Naive thymus-derived CD4-positive, alpha-beta T cell (primary cell): ENCODE results near the gene FAM120B. TPM values are rescaled to one million over a fixed set of nuclear protein-coding genes. Genes with fewer than 3 reads are reported as not detected.
A peak's percentile ranks its signal among the peaks of the same experiment; 100 is the strongest.

Source experiments
- ATAC-seq: fragments of 150-1000 bp; cut with Tn5 transposase; 2 replicates; pipeline ENCODE4 v1.10.0; 2021; ENCODE audit warnings: mild to moderate bottlenecking, moderate library complexity
- CTCF ChIA-PET: fragments of 350-600 bp; sonication (Branson Sonifier 250); formaldehyde crosslinking; loops from one replicate; lab custom pipeline; 2021; ENCODE audit warnings: antibody characterized with exemption; lab: Charles Lee
- POLR2A ChIA-PET: fragments of 350-600 bp; sonication (Branson Sonifier 250); formaldehyde crosslinking; loops from one replicate; lab custom pipeline; 2021; ENCODE audit warnings: antibody characterized with exemption, inconsistent platforms; lab: Charles Lee
- DNase-seq, 9 donors: peaks; one replicate each; pipeline versions ENCODE4 v3.0.0 to v3.0.0-alpha.2; 2020 to 2022; ENCODE audit warnings: mixed read lengths in 1 of 9
- H3K27ac ChIP-seq: one replicate; pipeline ENCODE4 v1.7.0; 2013; ENCODE audit warnings: mild to moderate bottlenecking, low read depth, low read length, moderate library complexity
- H3K27me3 ChIP-seq, 2 donors: one replicate each; pipeline ENCODE4 v1.7.0; 2013; ENCODE audit warnings: low read length in 2 of 2, mild to moderate bottlenecking in 2 of 2, moderate library complexity in 2 of 2; ENCODE audit not compliant: control insufficient read depth in 2 of 2, insufficient read depth in 2 of 2
- H3K36me3 ChIP-seq, 3 experiments: 1 replicate in 2 of 3; 2 replicates in 1 of 3; pipeline ENCODE4 v1.7.0; 2013; ENCODE audit warnings: low read length in 3 of 3, mild to moderate bottlenecking in 3 of 3, moderate library complexity in 1 of 3; ENCODE audit not compliant: insufficient read depth in 3 of 3, control insufficient read depth in 2 of 3
- H3K4me1 ChIP-seq, 2 donors: one replicate each; pipeline ENCODE4 v1.7.0; 2013; ENCODE audit warnings: low read length in 2 of 2, mild to moderate bottlenecking in 2 of 2, moderate library complexity in 1 of 2; ENCODE audit not compliant: control insufficient read depth in 2 of 2, insufficient read depth in 2 of 2
- H3K4me3 ChIP-seq: 2 replicates; pipeline ENCODE4 v1.7.0; 2013; ENCODE audit warnings: mild to moderate bottlenecking, low read length
- H3K9me3 ChIP-seq, 3 experiments: 1 replicate in 2 of 3; 2 replicates in 1 of 3; pipeline ENCODE4 v1.7.0; 2013; ENCODE audit warnings: low read length in 3 of 3; ENCODE audit not compliant: control insufficient read depth in 2 of 3
- H3K27ac Mint-ChIP-seq, 9 donors: one replicate each; pipeline ENCODE4 v1.8.0; 2020 to 2022; ENCODE audit warnings: mixed read lengths in 9 of 9, mild to moderate bottlenecking in 8 of 9, moderate library complexity in 5 of 9, inconsistent platforms in 2 of 9
- H3K27me3 Mint-ChIP-seq, 5 donors: one replicate each; pipeline ENCODE4 v1.8.0; 2021 to 2022; ENCODE audit warnings: mixed read lengths in 5 of 5, mild to moderate bottlenecking in 1 of 5
- H3K36me3 Mint-ChIP-seq, 5 donors: one replicate each; pipeline ENCODE4 v1.8.0; 2020 to 2022; ENCODE audit warnings: mixed read lengths in 5 of 5, mild to moderate bottlenecking in 3 of 5, inconsistent platforms in 1 of 5
- H3K4me1 Mint-ChIP-seq, 7 donors: one replicate each; pipeline ENCODE4 v1.8.0; 2020 to 2022; ENCODE audit warnings: mixed read lengths in 7 of 7, mild to moderate bottlenecking in 3 of 7, inconsistent platforms in 1 of 7
- H3K4me3 Mint-ChIP-seq, 10 donors: one replicate each; pipeline ENCODE4 v1.8.0; 2020 to 2022; ENCODE audit warnings: mild to moderate bottlenecking in 10 of 10, mixed read lengths in 10 of 10, moderate library complexity in 6 of 10, inconsistent platforms in 2 of 10
- H3K9me3 Mint-ChIP-seq, 11 donors: one replicate each; pipeline ENCODE4 v1.8.0; 2020 to 2022; ENCODE audit warnings: mixed read lengths in 11 of 11, mild to moderate bottlenecking in 4 of 11, inconsistent platforms in 1 of 11, moderate library complexity in 1 of 11
- intact Hi-C, 2 donors: fragments of 100-400 bp; cut with micrococcal nuclease; formaldehyde crosslinking; loops; one replicate each; pipeline ENCODE4 v1.15.1; 2023
- polyA plus RNA-seq, 2 donors: library from polyadenylated mRNA; unstranded; fragments of 300-500 nt; fragmentation: Illumina TruSeq; gene quantifications; one replicate each; pipeline ENCODE4 v1.2.3, GENCODE V29; 2021
- total RNA-seq, 6 experiments: library from RNA in 5 of 6; stranded (reverse) in 5 of 6; gene quantifications; 1 replicate in 5 of 6; 2 replicates in 1 of 6; pipeline ENCODE4 v1.2.3 and lab custom pipeline; 2021 to 2026

The FAM120B gene
- total and polyA plus RNA-seq, 7 experiments from 2014 or later, result 27.2 to 53.4 (median 35.5) TPM

DNA sequence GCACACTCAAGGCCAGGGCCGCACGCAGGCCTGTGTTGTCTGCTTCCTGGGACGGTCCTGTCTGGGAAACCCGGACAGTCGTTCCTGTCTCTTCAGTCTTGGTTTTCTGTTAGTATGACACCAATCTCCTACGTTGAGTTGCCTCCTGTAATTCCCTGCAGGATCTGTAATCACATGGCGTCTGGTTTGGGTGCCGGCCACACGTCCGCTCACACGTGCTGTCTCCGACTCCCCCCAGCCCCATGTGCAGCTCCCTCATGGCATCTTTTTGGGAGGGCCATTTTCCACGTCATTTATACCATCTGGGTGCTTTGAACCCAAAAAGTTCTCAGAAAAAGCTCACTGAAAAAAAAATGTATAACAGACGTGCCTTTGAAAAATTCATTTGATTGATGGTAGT lies 38.9 kb upstream of the FAM120B start:
- H3K27ac Mint-ChIP-seq, result no peak overlapping the region
- Histone ChIP-seq H3K27me3 (no peaks in the 10 kb centered on the region), H3K9me3 (no peaks in the 10 kb centered on the region), H3K4me1 (peaks cover 12 to 17% of the 10 kb centered on the region in 2 donors), H3K4me3 (no peak overlapping the region), H3K27ac (no peak overlapping the region), H3K36me3 (no peaks in the 10 kb centered on the region)
- peaks cover 0 to 10% (median 3%) of the 10 kb centered on the region in 11 donors for H3K9me3 Mint-ChIP-seq
- POLR2A ChIA-PET, result interaction anchor here (0.7 kb wide), 1 partner anchor 232 kb away, joined by 3 read pairs; no protein-coding TSS in a partner anchor
- peaks cover 0 to 5% (median 0%) of the 10 kb centered on the region in 5 donors for H3K36me3 Mint-ChIP-seq
- CTCF ChIA-PET, result no interaction called here
- ATAC-seq (no peak), DNase-seq (no peak)
- no peak overlapping the region for H3K4me3 Mint-ChIP-seq
- intact Hi-C loops, result no loop called here
- peaks cover 13 to 25% (median 19%) of the 10 kb centered on the region in 7 donors for H3K4me1 Mint-ChIP-seq
- H3K27me3 Mint-ChIP-seq, result peaks cover 0 to 56% (median 5%) of the 10 kb centered on the region in 5 donors

DNA sequence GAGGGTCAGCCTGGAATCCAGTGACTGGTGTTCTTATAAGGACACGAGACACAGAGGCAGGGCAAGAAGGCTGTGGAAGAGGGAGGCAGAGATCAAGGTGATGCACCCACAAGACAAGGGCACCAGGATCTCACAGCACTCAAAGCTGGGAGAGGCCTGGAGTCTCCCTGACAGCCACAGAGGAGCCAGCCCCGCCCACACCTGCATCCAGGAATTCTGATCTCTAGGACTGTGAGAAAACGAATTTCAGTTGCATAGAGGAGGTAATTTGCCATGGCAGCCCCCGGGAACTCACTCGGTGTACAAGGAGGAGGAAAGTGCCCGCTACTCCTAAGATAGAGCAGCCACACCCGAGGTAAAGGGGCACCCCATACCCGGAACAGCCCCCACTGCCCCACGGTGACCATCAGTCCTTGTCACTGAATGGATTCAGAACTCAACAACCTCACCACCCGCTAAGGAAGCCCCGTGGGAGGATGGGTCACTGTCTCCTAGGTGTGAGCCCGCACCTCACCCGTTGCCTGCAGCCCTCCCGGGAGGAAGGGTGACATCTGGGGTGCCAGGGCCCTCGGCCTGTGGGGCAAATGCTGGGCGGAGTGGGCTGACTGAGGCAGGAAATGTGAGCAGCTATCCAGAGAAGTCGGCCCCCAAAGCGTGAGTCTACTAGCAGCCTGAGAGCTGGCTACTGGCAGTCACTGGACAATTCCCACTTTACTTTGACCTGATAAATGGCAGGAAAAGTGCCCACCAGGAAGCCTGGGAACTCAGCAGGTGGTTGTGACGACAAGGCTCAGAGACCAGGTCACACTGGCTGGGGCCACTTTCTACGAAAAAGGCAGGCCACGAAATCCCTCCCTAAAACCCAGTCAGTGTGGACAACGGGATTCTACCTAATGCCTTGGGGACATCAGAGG lies 38.1 kb upstream of the FAM120B start:
- Histone ChIP-seq H3K27me3 (no peaks in the 10 kb centered on the region), H3K4me1 (peaks cover 14 to 21% of the 10 kb centered on the region in 2 donors), H3K9me3 (no peaks in the 10 kb centered on the region), H3K36me3 (no peaks in the 10 kb centered on the region), H3K4me3 (no peak overlapping the region), H3K27ac (no peak overlapping the region)
- ChIA-PET CTCF (interaction anchor here (1.2 kb wide), 1 partner anchor 23 kb away, joined by 3 read pairs; the partner anchor contains the start of gene DLL1), POLR2A (interaction anchor here (0.7 kb wide), 1 partner anchor 233 kb away, joined by 3 read pairs; no protein-coding TSS in a partner anchor)
- peaks cover 0 to 11% (median 3%) of the 10 kb centered on the region in 11 donors for H3K9me3 Mint-ChIP-seq
- DNase-seq (no peak), ATAC-seq (no peak)
- H3K4me1 Mint-ChIP-seq, result peaks cover 13 to 30% (median 24%) of the 10 kb centered on the region in 7 donors
- no peak overlapping the region for H3K4me3 Mint-ChIP-seq
- H3K36me3 Mint-ChIP-seq, result peaks cover 0 to 5% (median 4%) of the 10 kb centered on the region in 5 donors
- intact Hi-C loops, result no loop called here
- no peak overlapping the region for H3K27ac Mint-ChIP-seq
- peaks cover 0 to 51% (median 0%) of the 10 kb centered on the region in 5 donors for H3K27me3 Mint-ChIP-seq

DNA sequence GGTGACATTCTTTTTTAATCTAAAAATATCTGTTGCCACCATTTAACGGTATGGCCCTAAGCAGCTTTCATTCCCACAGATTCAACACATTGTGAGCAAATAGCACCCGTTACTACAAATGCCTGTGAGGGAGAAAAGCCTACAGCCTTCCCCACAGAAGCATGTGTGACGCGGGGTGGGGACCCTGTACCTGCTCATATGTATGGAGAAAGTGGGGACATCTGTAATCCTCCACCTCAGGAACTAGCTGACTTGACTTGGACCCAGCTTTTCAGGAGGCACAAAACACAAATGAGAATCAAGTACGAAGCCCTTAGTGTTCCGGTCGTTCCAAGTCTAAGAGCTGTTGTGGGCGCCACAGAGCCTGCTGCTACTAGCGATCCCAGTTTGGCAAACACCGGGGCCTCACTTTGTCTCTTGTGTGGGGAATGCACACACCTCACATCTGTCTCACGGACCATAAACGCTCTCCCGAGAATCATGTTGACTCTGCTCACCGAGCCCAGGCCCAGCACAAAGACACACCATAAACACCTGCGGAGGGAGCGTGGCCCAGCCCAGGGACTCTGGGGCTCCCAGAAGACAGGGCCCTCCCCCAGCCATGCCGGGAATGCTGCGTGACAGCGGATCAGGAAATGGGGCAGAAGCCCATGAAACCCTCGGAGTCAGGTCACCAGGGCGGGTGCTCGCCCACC lies 37.3 kb upstream of the FAM120B start:
- Histone ChIP-seq H3K36me3 (peaks cover 0 to 5% (median 0%) of the 10 kb centered on the region in 3 experiments), H3K9me3 (peaks cover 0 to 8% (median 0%) of the 10 kb centered on the region in 3 experiments), H3K27me3 (no peaks in the 10 kb centered on the region), H3K4me1 (peaks cover 14 to 21% of the 10 kb centered on the region in 2 donors), H3K27ac (no peak overlapping the region), H3K4me3 (no peak overlapping the region)
- peaks cover 0 to 56% (median 0%) of the 10 kb centered on the region in 5 donors for H3K27me3 Mint-ChIP-seq
- H3K4me1 Mint-ChIP-seq, result peaks cover 15 to 36% (median 28%) of the 10 kb centered on the region in 7 donors
- intact Hi-C loops, result no loop called here
- ChIA-PET POLR2A (no interaction called here), CTCF (interaction anchor here (1.2 kb wide), 1 partner anchor 22 kb away, joined by 3 read pairs; the partner anchor contains the start of gene DLL1)
- peaks cover 0 to 19% (median 10%) of the 10 kb centered on the region in 11 donors for H3K9me3 Mint-ChIP-seq
- peak overlapping the region in 2 of 9 donors; percentile 36 to 41 for H3K27ac Mint-ChIP-seq
- no peak for ATAC-seq
- peak overlapping the region in 1 of 10 donors; percentile 41 for H3K4me3 Mint-ChIP-seq
- peaks cover 0 to 13% (median 11%) of the 10 kb centered on the region in 5 donors for H3K36me3 Mint-ChIP-seq
- DNase-seq, result no peak

DNA sequence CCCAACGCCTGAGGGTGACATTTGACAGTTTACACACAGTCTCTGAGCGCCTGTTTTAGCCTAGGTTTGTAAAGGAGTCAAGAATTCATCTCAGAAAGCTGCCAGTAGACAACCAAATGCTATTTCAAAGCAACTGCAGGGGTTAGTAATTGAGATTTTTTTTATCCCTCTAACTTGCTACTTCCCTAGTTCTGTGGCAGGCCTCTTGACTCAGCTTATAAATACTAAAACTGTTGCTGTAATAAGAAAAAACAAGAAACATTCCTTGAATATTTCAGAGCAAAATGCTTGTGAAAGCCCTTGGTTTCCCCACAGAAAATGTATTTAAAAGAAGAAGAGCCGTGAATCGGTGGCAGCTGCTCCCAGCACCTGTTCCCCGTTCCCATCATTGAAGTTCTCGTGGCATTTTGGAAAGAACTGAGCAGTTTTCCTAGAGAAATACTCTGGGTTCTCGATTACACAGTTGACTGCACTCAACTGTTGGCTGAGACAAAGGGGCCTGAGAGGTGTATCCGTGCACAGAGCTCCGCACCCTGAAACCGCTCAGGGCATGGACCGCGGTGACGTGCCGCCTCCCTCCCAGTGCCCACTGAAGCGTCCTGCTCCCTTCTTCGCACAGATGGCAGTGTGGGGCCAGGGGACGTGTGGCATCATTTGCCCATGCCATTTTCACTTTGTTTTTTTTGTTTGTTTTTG lies 36.6 kb upstream of the FAM120B start:
- Histone ChIP-seq H3K4me1 (peaks cover 14 to 21% of the 10 kb centered on the region in 2 donors), H3K4me3 (no peak overlapping the region), H3K27ac (no peak overlapping the region), H3K36me3 (peaks cover 0 to 5% (median 0%) of the 10 kb centered on the region in 3 experiments), H3K9me3 (peaks cover 0 to 15% (median 0%) of the 10 kb centered on the region in 3 experiments), H3K27me3 (no peaks in the 10 kb centered on the region)
- ChIA-PET CTCF (no interaction called here), POLR2A (interaction anchor here (3.9 kb wide), 1 partner anchor 37 kb away, joined by 23 read pairs; the partner anchor contains the start of gene FAM120B)
- intact Hi-C loops, result loop anchor here in 1 of 2 donors (5.0 kb wide), 1 partner anchor 183 kb away; no protein-coding TSS in a partner anchor
- H3K4me3 Mint-ChIP-seq, result peak overlapping the region in 4 of 10 donors; percentile 10 to 58 (median 54)
- DNase-seq (no peak), ATAC-seq (no peak)
- H3K27ac Mint-ChIP-seq, result peak overlapping the region in 4 of 9 donors; percentile 32 to 43 (median 38)
- H3K4me1 Mint-ChIP-seq, result peaks cover 15 to 36% (median 28%) of the 10 kb centered on the region in 7 donors
- peaks cover 0 to 24% (median 12%) of the 10 kb centered on the region in 11 donors for H3K9me3 Mint-ChIP-seq
- peaks cover 0 to 13% (median 12%) of the 10 kb centered on the region in 5 donors for H3K36me3 Mint-ChIP-seq
- H3K27me3 Mint-ChIP-seq, result peaks cover 0 to 58% (median 0%) of the 10 kb centered on the region in 5 donors

DNA sequence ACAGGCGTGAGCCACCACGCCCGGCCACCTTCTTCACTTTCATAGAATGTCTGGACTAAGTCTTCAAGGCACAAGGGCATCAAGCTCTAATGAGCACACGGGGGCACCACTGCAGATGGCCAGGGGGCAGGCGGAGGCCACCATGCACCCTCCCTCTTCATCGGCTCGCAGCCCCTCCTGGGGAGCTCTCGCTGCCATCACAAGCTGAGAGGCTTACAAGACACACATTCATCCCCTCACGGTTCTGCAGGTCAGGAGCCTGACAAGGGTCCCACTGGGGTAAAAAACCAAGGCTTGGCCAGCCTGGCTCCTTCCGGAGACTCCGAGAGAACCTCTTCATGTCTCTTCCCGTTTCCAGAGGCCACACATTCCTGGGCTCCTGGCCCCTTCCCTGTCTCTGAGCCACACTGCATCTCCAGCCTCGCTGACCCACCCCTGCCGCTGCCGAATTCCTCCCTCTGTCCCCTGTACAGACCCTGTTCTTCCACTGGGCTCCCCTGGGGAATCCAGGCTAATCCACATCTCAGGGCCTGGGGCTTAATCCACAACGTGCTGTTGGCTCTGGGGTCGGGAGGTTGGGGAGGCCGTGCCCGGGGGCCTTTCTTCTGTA lies 35.5 kb upstream of the FAM120B start:
- H3K9me3 Mint-ChIP-seq, result peaks cover 0 to 35% (median 13%) of the 10 kb centered on the region in 11 donors
- H3K4me1 ChIP-seq, result peaks cover 14 to 21% of the 10 kb centered on the region in 2 donors
- H3K4me3 Mint-ChIP-seq, result peak overlapping the region; percentile 79 to 93 (median 88)
- H3K27me3 Mint-ChIP-seq, result peaks cover 0 to 60% (median 0%) of the 10 kb centered on the region in 5 donors
- H3K27ac ChIP-seq, result peak overlapping the region; percentile 75
- intact Hi-C loops, result loop anchor here in 1 of 2 donors (5.0 kb wide), 1 partner anchor 184 kb away; no protein-coding TSS in a partner anchor
- H3K36me3 Mint-ChIP-seq, result peaks cover 0 to 20% (median 16%) of the 10 kb centered on the region in 5 donors
- peaks cover 0 to 26% (median 0%) of the 10 kb centered on the region in 3 experiments for H3K9me3 ChIP-seq
- peaks cover 15 to 42% (median 28%) of the 10 kb centered on the region in 7 donors for H3K4me1 Mint-ChIP-seq
- DNase-seq (no peak), ATAC-seq (no peak)
- H3K4me3 ChIP-seq, result peak overlapping the region; percentile 71
- CTCF ChIA-PET, result no interaction called here
- POLR2A ChIA-PET, result interaction anchor here (1.0 to 3.9 kb wide), 3 partner anchors 21 to 570 kb away, joined by 3 to 35 read pairs (median 23); partner anchors contain the start of genes DLL1 and FAM120B
- peaks cover 0 to 5% (median 0%) of the 10 kb centered on the region in 3 experiments for H3K36me3 ChIP-seq
- H3K27me3 ChIP-seq, result no peaks in the 10 kb centered on the region
- H3K27ac Mint-ChIP-seq, result peak overlapping the region in 8 of 9 donors; percentile 88 to 98 (median 94)
